GM12878 (cell line): ENCODE results near the gene HCFC1. TPM values are rescaled to one million over a fixed set of nuclear protein-coding genes. Genes with fewer than 3 reads are reported as not detected.

ENCODE experiments used
- CEBPZ ChIP-seq: fragments of 150-350 bp; IDR thresholded peaks from 2 replicates; pipeline ENCODE4 v1.6.1; 2016; ENCODE audit warnings: low read depth, low read length
- ELK1 ChIP-seq: IDR thresholded peaks from 2 replicates; pipeline ENCODE4 v1.6.1; 2012; ENCODE audit warnings: low read depth, low read length, improper control_type of control experiment
- FOXM1 ChIP-seq: IDR thresholded peaks from 2 replicates; pipeline ENCODE4 v1.6.1; 2012; ENCODE audit warnings: low read depth, mild to moderate bottlenecking, inconsistent platforms, low read length, moderate library complexity
- NFIC ChIP-seq: IDR thresholded peaks from 2 replicates; pipeline ENCODE4 v1.6.1; 2012; ENCODE audit warnings: low read depth, mild to moderate bottlenecking, inconsistent platforms, low read length, moderate library complexity
- NKRF ChIP-seq: fragments of 450-650 bp; conservative IDR thresholded peaks from 2 replicates; pipeline ENCODE4 v1.6.1; 2017; ENCODE audit warnings: mild to moderate bottlenecking, moderate library complexity
- PAX5 ChIP-seq: IDR thresholded peaks from 2 replicates; pipeline ENCODE4 v1.6.1; 2011; ENCODE audit warnings: low read depth, low read length, borderline replicate concordance
- POLR2AphosphoS2 ChIP-seq: IDR thresholded peaks from 2 replicates; pipeline ENCODE4 v1.6.1; 2011; ENCODE audit warnings: low read depth, mild to moderate bottlenecking, low read length, improper control_type of control experiment, moderate library complexity
- SMAD5 ChIP-seq: IDR thresholded peaks from 2 replicates; pipeline ENCODE4 v1.6.1; 2016; ENCODE audit warnings: antibody characterized with exemption, low read depth
- STAT3 ChIP-seq: IDR thresholded peaks from 2 replicates; pipeline ENCODE4 v1.6.1; 2011; ENCODE audit warnings: low read depth, low read length, improper control_type of control experiment
- SUZ12 ChIP-seq: fragments of 200-600 bp; sonication (generic); IDR thresholded peaks from one replicate; pipeline ENCODE4 v1.6.1; 2018; ENCODE audit warnings: antibody characterized with exemption, mild to moderate bottlenecking; ENCODE audit not compliant: unreplicated experiment
- ZBED1 ChIP-seq: IDR thresholded peaks from 2 replicates; pipeline ENCODE4 v1.6.1; 2016; ENCODE audit warnings: borderline replicate concordance
- ZBTB11 ChIP-seq: fragments of 450-650 bp; formaldehyde crosslinking; IDR thresholded peaks from 2 replicates; pipeline ENCODE4 v1.5.0; 2022; ENCODE audit warnings: mild to moderate bottlenecking, missing genetic modification characterization
- ZBTB40 ChIP-seq: fragments of 450-650 bp; IDR thresholded peaks from 2 replicates; pipeline ENCODE4 v1.6.1; 2016; ENCODE audit warnings: mild to moderate bottlenecking, moderate library complexity, borderline replicate concordance
- polyA plus RNA-seq, 11 experiments: library from polyadenylated mRNA; depleted of rRNA in 4 of 11; unstranded in 6 of 11; stranded (reverse) in 5 of 11; fragments of >200 nt; fragmentation: Nextera tagmentation in 4 of 11; fragmentation: Illumina TruSeq in 1 of 11; extraction: Ambion mirVana in 4 of 11; extraction: Trizol in 1 of 11; gene quantifications; 1 replicate in 1 of 11; 2 replicates in 10 of 11; pipeline versions ENCODE4 v1.2.1 to v1.2.3, GENCODE V29; 2011 to 2016; ENCODE audit warnings: inconsistent platforms in 2 of 11, missing spikeins in 2 of 11, low read depth in 1 of 11
- total RNA-seq, 4 experiments: library from RNA; depleted of rRNA in 3 of 4; stranded (reverse); fragments of >200 nt in 3 of 4; fragmentation: Illumina TruSeq in 1 of 4; extraction: Trizol in 1 of 4; gene quantifications; 2 replicates each; pipeline versions ENCODE4 v1.2.1 to v1.2.3, GENCODE V29; 2013 to 2021

Gene HCFC1
- total and polyA plus RNA-seq, 10 of the 15 experiments (the other 5 are each of a cell fraction or from before 2014, with no cell fraction given), result 3.9 to 92.7 (median 23.5) TPM

- no peak for TF ChIP-seq ZBTB11 (CRISPR knock-in tag)
- TF ChIP-seq NFIC, result no peak
- TF ChIP-seq CEBPZ, result no peak
- peak; percentile 62; the same call in 1 of the 2 replicates for TF ChIP-seq ZBTB40
- no peak for TF ChIP-seq SUZ12
- TF ChIP-seq NKRF, result 0 out of 2 replicates have a peak, but pooled peaks have one; percentile 31
- no peak for TF ChIP-seq STAT3
- 0 out of 2 replicates have a peak, but pooled peaks have one; percentile 60 for TF ChIP-seq PAX5
- peak; percentile 28; the same call in 1 of the 2 replicates for TF ChIP-seq ZBED1
- no peak for TF ChIP-seq FOXM1
- TF ChIP-seq ELK1, result 0 out of 2 replicates have a peak, but pooled peaks have one; percentile 29
- peak; percentile 24; the same call in 1 of the 2 replicates for TF ChIP-seq SMAD5
- TF ChIP-seq POLR2AphosphoS2, result peak; percentile 59; the same call in 1 of the 2 replicates
Observed at GRCh38 chrX:153926858-153927671, 44.6 kb downstream of the HCFC1 start (continued).
